K562 (cell line): ENCODE measurements around the gene S100A4. TPM values are rescaled to one million over a fixed set of nuclear protein-coding genes. Genes with fewer than 3 reads are reported as not detected.

Experiments used
- CBX2 ChIP-seq: fragments of 200-600 bp; sonication (generic); IDR thresholded peaks from one replicate; pipeline ENCODE4 v1.6.1; 2012; ENCODE audit warnings: mild to moderate bottlenecking, low read length, inconsistent platforms; ENCODE audit not compliant: insufficient read depth, poor library complexity, severe bottlenecking
- CTCFL ChIP-seq: IDR thresholded peaks from 2 replicates; pipeline ENCODE4 v1.6.1; 2011; ENCODE audit warnings: borderline replicate concordance, low read depth, mild to moderate bottlenecking, moderate library complexity, low read length; ENCODE audit not compliant: insufficient read depth, poor library complexity, severe bottlenecking
- GTF2F1 ChIP-seq: IDR thresholded peaks from 2 replicates; pipeline ENCODE4 v1.6.1; 2011; ENCODE audit warnings: low read depth, low read length, improper control_type of control experiment
- HDAC3 ChIP-seq: fragments of 450-650 bp; IDR thresholded peaks from 2 replicates; pipeline ENCODE4 v1.6.1; 2018; ENCODE audit warnings: borderline replicate concordance, mild to moderate bottlenecking, moderate library complexity; ENCODE audit not compliant: partially characterized antibody
- NR1H2 ChIP-seq: sonication (generic); formaldehyde crosslinking; IDR thresholded peaks from 2 replicates; pipeline ENCODE4 v1.4.0; 2020; ENCODE audit warnings: mild to moderate bottlenecking, missing genetic modification reagents
- PML ChIP-seq: IDR thresholded peaks from 2 replicates; pipeline ENCODE4 v1.6.1; 2012; ENCODE audit warnings: low read length, inconsistent platforms
- SPI1 ChIP-seq: IDR thresholded peaks from 2 replicates; pipeline ENCODE4 v1.6.1; 2011; ENCODE audit warnings: low read depth, low read length, control low read depth, borderline replicate concordance
- TRIM28 ChIP-seq: fragments of 450-650 bp; IDR thresholded peaks from 2 replicates; pipeline ENCODE4 v1.6.1; 2017
- ZNF717 ChIP-seq: fragments of 250-450 bp; sonication (Bioruptor Pico); IDR thresholded peaks from 2 replicates; pipeline ENCODE4 v1.5.0; 2021
- ZNF780A ChIP-seq: fragments of 250-450 bp; sonication (Bioruptor Pico); IDR thresholded peaks from 2 replicates; pipeline ENCODE4 v1.5.0; 2021; ENCODE audit warnings: mild to moderate bottlenecking
- polyA plus RNA-seq, 8 experiments: library from polyadenylated mRNA; depleted of rRNA in 4 of 8; stranded (reverse) in 5 of 8; unstranded in 3 of 8; fragments of >200 nt; fragmentation: Nextera tagmentation in 2 of 8; fragmentation: Illumina TruSeq in 1 of 8; extraction: Ambion mirVana in 2 of 8; extraction: Trizol in 1 of 8; gene quantifications; 2 replicates each; pipeline versions ENCODE4 v1.2.1 to v1.2.3, GENCODE V29; 2011 to 2014; ENCODE audit warnings: inconsistent platforms in 1 of 8, missing spikeins in 1 of 8
- total RNA-seq, 7 experiments: library from RNA; depleted of rRNA in 6 of 7; stranded (reverse); fragments of >200 nt in 6 of 7; fragmentation: Illumina TruSeq in 2 of 7; extraction: Trizol in 2 of 7; gene quantifications; 2 replicates each; pipeline versions ENCODE4 v1.2.1 to v1.2.3, GENCODE V29; 2011 to 2021; ENCODE audit warnings: low replicate concordance in 1 of 7
- TF ChIP-seq, protein P1 (sequence below): IDR thresholded peaks from 2 replicates; pipeline ENCODE4 v1.6.1; 2014; ENCODE audit warnings: antibody characterized with exemption
- TF ChIP-seq, protein P2 (sequence below): fragments of 200-600 bp; sonication (generic); IDR thresholded peaks from one replicate; pipeline ENCODE4 v1.6.1; 2012; ENCODE audit warnings: mild to moderate bottlenecking, low read depth, low read length, inconsistent platforms

S100A4 gene
- total and polyA plus RNA-seq, 9 of the 15 experiments (the other 6 are each of a cell fraction or from before 2014, with no cell fraction given) = 3.7 to 20.1 (median 11.2) TPM

GRCh38 chr1:153545067-153546055, at the start of gene S100A4 (continued):
- TF ChIP-seq, protein P1, sequence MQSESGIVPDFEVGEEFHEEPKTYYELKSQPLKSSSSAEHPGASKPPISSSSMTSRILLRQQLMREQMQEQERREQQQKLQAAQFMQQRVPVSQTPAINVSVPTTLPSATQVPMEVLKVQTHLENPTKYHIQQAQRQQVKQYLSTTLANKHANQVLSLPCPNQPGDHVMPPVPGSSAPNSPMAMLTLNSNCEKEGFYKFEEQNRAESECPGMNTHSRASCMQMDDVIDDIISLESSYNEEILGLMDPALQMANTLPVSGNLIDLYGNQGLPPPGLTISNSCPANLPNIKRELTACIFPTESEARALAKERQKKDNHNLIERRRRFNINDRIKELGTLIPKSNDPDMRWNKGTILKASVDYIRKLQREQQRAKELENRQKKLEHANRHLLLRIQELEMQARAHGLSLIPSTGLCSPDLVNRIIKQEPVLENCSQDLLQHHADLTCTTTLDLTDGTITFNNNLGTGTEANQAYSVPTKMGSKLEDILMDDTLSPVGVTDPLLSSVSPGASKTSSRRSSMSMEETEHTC = no peak
- no peak for TF ChIP-seq TRIM28
- TF ChIP-seq ZNF780A (CRISPR knock-in tag) = no peak
- no peak for TF ChIP-seq PML
- no peak for TF ChIP-seq ZNF717
- no peak for TF ChIP-seq NR1H2 (CRISPR knock-in tag)
- no peak for TF ChIP-seq CTCFL
- TF ChIP-seq CBX2 = no peak
- no peak for TF ChIP-seq HDAC3
- TF ChIP-seq, protein P2, sequence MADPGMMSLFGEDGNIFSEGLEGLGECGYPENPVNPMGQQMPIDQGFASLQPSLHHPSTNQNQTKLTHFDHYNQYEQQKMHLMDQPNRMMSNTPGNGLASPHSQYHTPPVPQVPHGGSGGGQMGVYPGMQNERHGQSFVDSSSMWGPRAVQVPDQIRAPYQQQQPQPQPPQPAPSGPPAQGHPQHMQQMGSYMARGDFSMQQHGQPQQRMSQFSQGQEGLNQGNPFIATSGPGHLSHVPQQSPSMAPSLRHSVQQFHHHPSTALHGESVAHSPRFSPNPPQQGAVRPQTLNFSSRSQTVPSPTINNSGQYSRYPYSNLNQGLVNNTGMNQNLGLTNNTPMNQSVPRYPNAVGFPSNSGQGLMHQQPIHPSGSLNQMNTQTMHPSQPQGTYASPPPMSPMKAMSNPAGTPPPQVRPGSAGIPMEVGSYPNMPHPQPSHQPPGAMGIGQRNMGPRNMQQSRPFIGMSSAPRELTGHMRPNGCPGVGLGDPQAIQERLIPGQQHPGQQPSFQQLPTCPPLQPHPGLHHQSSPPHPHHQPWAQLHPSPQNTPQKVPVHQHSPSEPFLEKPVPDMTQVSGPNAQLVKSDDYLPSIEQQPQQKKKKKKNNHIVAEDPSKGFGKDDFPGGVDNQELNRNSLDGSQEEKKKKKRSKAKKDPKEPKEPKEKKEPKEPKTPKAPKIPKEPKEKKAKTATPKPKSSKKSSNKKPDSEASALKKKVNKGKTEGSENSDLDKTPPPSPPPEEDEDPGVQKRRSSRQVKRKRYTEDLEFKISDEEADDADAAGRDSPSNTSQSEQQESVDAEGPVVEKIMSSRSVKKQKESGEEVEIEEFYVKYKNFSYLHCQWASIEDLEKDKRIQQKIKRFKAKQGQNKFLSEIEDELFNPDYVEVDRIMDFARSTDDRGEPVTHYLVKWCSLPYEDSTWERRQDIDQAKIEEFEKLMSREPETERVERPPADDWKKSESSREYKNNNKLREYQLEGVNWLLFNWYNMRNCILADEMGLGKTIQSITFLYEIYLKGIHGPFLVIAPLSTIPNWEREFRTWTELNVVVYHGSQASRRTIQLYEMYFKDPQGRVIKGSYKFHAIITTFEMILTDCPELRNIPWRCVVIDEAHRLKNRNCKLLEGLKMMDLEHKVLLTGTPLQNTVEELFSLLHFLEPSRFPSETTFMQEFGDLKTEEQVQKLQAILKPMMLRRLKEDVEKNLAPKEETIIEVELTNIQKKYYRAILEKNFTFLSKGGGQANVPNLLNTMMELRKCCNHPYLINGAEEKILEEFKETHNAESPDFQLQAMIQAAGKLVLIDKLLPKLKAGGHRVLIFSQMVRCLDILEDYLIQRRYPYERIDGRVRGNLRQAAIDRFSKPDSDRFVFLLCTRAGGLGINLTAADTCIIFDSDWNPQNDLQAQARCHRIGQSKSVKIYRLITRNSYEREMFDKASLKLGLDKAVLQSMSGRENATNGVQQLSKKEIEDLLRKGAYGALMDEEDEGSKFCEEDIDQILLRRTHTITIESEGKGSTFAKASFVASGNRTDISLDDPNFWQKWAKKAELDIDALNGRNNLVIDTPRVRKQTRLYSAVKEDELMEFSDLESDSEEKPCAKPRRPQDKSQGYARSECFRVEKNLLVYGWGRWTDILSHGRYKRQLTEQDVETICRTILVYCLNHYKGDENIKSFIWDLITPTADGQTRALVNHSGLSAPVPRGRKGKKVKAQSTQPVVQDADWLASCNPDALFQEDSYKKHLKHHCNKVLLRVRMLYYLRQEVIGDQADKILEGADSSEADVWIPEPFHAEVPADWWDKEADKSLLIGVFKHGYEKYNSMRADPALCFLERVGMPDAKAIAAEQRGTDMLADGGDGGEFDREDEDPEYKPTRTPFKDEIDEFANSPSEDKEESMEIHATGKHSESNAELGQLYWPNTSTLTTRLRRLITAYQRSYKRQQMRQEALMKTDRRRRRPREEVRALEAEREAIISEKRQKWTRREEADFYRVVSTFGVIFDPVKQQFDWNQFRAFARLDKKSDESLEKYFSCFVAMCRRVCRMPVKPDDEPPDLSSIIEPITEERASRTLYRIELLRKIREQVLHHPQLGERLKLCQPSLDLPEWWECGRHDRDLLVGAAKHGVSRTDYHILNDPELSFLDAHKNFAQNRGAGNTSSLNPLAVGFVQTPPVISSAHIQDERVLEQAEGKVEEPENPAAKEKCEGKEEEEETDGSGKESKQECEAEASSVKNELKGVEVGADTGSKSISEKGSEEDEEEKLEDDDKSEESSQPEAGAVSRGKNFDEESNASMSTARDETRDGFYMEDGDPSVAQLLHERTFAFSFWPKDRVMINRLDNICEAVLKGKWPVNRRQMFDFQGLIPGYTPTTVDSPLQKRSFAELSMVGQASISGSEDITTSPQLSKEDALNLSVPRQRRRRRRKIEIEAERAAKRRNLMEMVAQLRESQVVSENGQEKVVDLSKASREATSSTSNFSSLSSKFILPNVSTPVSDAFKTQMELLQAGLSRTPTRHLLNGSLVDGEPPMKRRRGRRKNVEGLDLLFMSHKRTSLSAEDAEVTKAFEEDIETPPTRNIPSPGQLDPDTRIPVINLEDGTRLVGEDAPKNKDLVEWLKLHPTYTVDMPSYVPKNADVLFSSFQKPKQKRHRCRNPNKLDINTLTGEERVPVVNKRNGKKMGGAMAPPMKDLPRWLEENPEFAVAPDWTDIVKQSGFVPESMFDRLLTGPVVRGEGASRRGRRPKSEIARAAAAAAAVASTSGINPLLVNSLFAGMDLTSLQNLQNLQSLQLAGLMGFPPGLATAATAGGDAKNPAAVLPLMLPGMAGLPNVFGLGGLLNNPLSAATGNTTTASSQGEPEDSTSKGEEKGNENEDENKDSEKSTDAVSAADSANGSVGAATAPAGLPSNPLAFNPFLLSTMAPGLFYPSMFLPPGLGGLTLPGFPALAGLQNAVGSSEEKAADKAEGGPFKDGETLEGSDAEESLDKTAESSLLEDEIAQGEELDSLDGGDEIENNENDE = no peak
- no peak for TF ChIP-seq GTF2F1
- TF ChIP-seq SPI1 = no peak
